ENCODE measurements around the gene SPANXN1. TPM values are rescaled to one million over a fixed set of nuclear protein-coding genes. Genes with fewer than 3 reads are reported as not detected.
"Not testable (repeated sequence)": the region's sequence is repeated elsewhere in the genome, so short reads cannot be mapped to it uniquely, and the experiment has no call there.

Gene SPANXN1
- not detected for total RNA-seq

GRCh38 chrX:145247203-145247602 is at the start of gene SPANXN1:
SPANXN1 (plus strand) TSS chrX:145247503; CDS start chrX:145247587, 84 bp downstream.
- intact Hi-C loops (cut with DNase I; ENCODE audit: low total_unique reads); H3K4me3 ChIP-seq (ENCODE audit: low read depth, poor library complexity, severe bottlenecking); DNase-seq (ENCODE audit: low spot score in 2 of 2): not testable (repeated sequence)
- 18 to 84% methylated on average over 4 of the region's 4 CpGs for WGBS, 2 donors

- intact Hi-C loops (cut with DNase I; ENCODE audit: low total_unique reads): no loop called here
- 73 to 74% methylated on average over 3 of the region's 3 CpGs for WGBS, 2 donors
These were observed 48.2 kb upstream of the SPANXN1 start for GRCh38 chrX:145199078-145199477.

DNA sequence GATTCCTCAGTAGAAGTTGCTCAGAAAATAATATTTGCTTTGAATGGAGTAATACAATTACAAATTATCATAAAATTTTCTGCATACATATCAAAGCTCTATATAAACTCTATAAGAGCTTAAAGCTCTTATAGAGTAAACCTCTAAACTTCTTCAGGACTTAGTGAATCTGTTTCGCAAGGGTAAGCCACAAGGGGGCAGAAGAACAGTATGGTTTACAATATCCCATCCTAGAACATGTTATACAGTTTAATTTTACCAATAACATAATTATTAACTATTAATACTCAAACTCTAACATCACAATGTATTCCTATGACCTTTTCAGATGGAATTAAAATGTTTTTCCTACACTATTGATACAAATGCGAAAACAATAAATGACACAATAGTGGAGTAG is 33.8 kb upstream of the SPANXN1 start:
- intact Hi-C loops (cut with DNase I; ENCODE audit: low total_unique reads): no loop called here

More at GRCh38 chrX:145199078-145199477, 48.2 kb upstream of the SPANXN1 start:
- DNase-seq (ENCODE audit: low spot score in 2 of 2): no peak
- TF ChIP-seq POLR2A (IDR thresholded peaks at IDR 0.05): no peak
- TF ChIP-seq CTCF (IDR thresholded peaks at IDR 0.05): no peak
- H3K4me3 ChIP-seq (ENCODE audit: low read depth, poor library complexity, severe bottlenecking): no peak overlapping the region

DNA sequence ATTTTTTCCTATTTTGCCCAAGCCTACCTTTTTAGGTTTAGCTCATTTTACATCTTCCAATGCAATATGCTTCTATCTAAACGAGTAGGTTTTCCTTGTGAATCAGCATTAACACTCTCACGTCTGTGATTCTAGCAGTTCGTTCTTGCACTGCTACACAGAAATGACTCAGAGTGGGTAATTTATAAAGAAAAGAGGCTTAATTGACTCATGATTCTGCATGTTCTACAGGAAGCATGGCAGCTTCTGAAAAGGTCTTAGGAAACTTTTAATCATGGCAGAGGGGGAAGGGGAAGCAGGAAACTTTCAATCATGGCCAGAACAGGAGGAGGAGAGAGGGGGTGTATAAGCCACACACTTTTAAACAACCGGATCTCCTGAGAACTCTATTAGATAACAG is 44.9 kb downstream of the SPANXN1 start:
- 36 to 47% methylated on average over 4 of the region's 4 CpGs for WGBS, 2 donors
- no peak overlapping the region for H3K4me3 ChIP-seq (ENCODE audit: low read depth, poor library complexity, severe bottlenecking)
- no peak for DNase-seq (ENCODE audit: low spot score in 2 of 2)
- intact Hi-C loops (cut with DNase I; ENCODE audit: low total_unique reads): no loop called here
- TF ChIP-seq POLR2A (IDR thresholded peaks at IDR 0.05) (no peak), CTCF (IDR thresholded peaks at IDR 0.05) (no peak)

More for the DNA sequence above, 33.8 kb upstream of the SPANXN1 start:
- no peak for DNase-seq (ENCODE audit: low spot score in 2 of 2)
- 18 to 67% methylated on average over 2 of the region's 2 CpGs for WGBS, 2 donors
- no peak overlapping the region for H3K4me3 ChIP-seq (ENCODE audit: low read depth, poor library complexity, severe bottlenecking)
- no peak for TF ChIP-seq CTCF (IDR thresholded peaks at IDR 0.05)
- no peak for TF ChIP-seq POLR2A (IDR thresholded peaks at IDR 0.05)
